GM23248 (cell line): ENCODE measurements around the gene RNF40. TPM values are rescaled to one million over a fixed set of nuclear protein-coding genes. Genes with fewer than 3 reads are reported as not detected.
"Not testable (repeated sequence)": the region's sequence is repeated elsewhere in the genome, so short reads cannot be mapped to it uniquely, and the experiment has no call there.

Experiments used
- DNase-seq: peaks from one replicate; pipeline ENCODE4 v3.0.0-alpha.2; 2015
- H2AFZ ChIP-seq: fragments of 200-600 bp; sonication (generic); 2 replicates; pipeline ENCODE4 v1.6.1; 2016; ENCODE audit warnings: antibody characterized with exemption
- H3F3A ChIP-seq: fragments of 200-600 bp; sonication (generic); 2 replicates; pipeline ENCODE4 v1.6.1; 2016; ENCODE audit warnings: mild to moderate bottlenecking, antibody characterized with exemption, mixed run types; ENCODE audit not compliant: insufficient read depth
- H3K27ac ChIP-seq: fragments of 200-600 bp; sonication (generic); 2 replicates; pipeline ENCODE4 v1.5.1; 2016; ENCODE audit warnings: mild to moderate bottlenecking
- H3K27me3 ChIP-seq: fragments of 200-600 bp; sonication (generic); replicated peaks from 2 replicates; pipeline ENCODE4 v1.6.1; 2016; ENCODE audit warnings: mild to moderate bottlenecking; ENCODE audit not compliant: insufficient read depth
- H3K36me3 ChIP-seq: fragments of 200-600 bp; sonication (generic); 2 replicates; pipeline ENCODE4 v1.6.1; 2016; ENCODE audit warnings: low read depth, mild to moderate bottlenecking
- H3K4me1 ChIP-seq: fragments of 200-600 bp; sonication (generic); 2 replicates; pipeline ENCODE4 v1.6.1; 2016; ENCODE audit warnings: mild to moderate bottlenecking; ENCODE audit not compliant: insufficient read depth
- H3K4me2 ChIP-seq: fragments of 200-600 bp; sonication (generic); one replicate; pipeline ENCODE4 v1.6.1; 2016; ENCODE audit warnings: mild to moderate bottlenecking; ENCODE audit not compliant: unreplicated experiment
- H3K4me3 ChIP-seq: fragments of 200-600 bp; sonication (generic); 2 replicates; pipeline ENCODE4 v1.5.1; 2016; ENCODE audit warnings: mild to moderate bottlenecking
- H3K79me2 ChIP-seq: fragments of 200-600 bp; sonication (generic); 2 replicates; pipeline ENCODE4 v1.6.1; 2016; ENCODE audit warnings: mild to moderate bottlenecking; ENCODE audit not compliant: insufficient read depth
- H3K9ac ChIP-seq: fragments of 200-600 bp; sonication (generic); 2 replicates; pipeline ENCODE4 v1.6.1; 2016; ENCODE audit warnings: mild to moderate bottlenecking
- H3K9me2 ChIP-seq: fragments of 200-600 bp; sonication (generic); 2 replicates; pipeline ENCODE4 v1.6.1; 2016; ENCODE audit warnings: mixed run types, mild to moderate bottlenecking, moderate library complexity; ENCODE audit not compliant: insufficient read depth
- H3K9me3 ChIP-seq: fragments of 200-600 bp; sonication (generic); one replicate; pipeline ENCODE4 v1.6.1; 2017; ENCODE audit warnings: low read depth
- H4K20me1 ChIP-seq: fragments of 200-600 bp; sonication (generic); 2 replicates; pipeline ENCODE4 v1.6.0; 2016; ENCODE audit not compliant: insufficient read depth
- EZH2 ChIP-seq: fragments of 200-600 bp; sonication (generic); IDR thresholded peaks from 2 replicates; pipeline ENCODE4 v1.6.1; 2018; ENCODE audit warnings: antibody characterized with exemption, mild to moderate bottlenecking; ENCODE audit not compliant: insufficient read depth, poor library complexity, severe bottlenecking
- EZH2phosphoT487 ChIP-seq: fragments of 200-600 bp; sonication (generic); IDR thresholded peaks from 2 replicates; pipeline ENCODE4 v1.6.1; 2018; ENCODE audit warnings: antibody characterized with exemption, moderate library complexity, mild to moderate bottlenecking, low read depth; ENCODE audit not compliant: insufficient read depth
- whole genome bisulfite sequencing, 2 experiments: methylation state at CpG; one replicate each; pipeline ENCODE4 v1.1.6; 2015 to 2017; ENCODE audit warnings: low lambda C conversion rate in 2 of 2, low coverage in 1 of 2; ENCODE audit errors: missing lambda C conversion rate in 2 of 2; 5-methylcytosine and 5-hydroxymethylcytosine counted together
- in situ Hi-C: fragments of 300-500 bp; cut with MboI; formaldehyde crosslinking; loops from 2 replicates; pipeline ENCODE4 v1.15.0; 2020
- polyA plus RNA-seq: library from polyadenylated mRNA; unstranded; fragments of >200 nt; fragmentation: Nextera tagmentation; extraction: Ambion mirVana; gene quantifications from 2 replicates; pipeline ENCODE4 v1.2.1, GENCODE V29; 2016
- small RNA-seq: library from RNA; depleted of rRNA; stranded (forward); fragments of <200 nt; gene quantifications from one replicate; pipeline ENCODE3, GENCODE V24; 2014; ENCODE audit warnings: low read depth, low replicate concordance
- total RNA-seq: library from RNA; depleted of rRNA; stranded (reverse); fragments of >200 nt; shearing (Covaris generic); gene quantifications from 2 replicates; pipeline ENCODE4 v1.2.3, GENCODE V29; 2014; rRNA removed

The RNF40 gene
- total and polyA plus RNA-seq, 2 experiments from 2014 or later, result 71.2 to 97.9 TPM

GRCh38 chr16:30820952-30821421 lies 58.9 kb downstream of the RNF40 start:
- H3K9me3 ChIP-seq, result no peaks in the 10 kb centered on the region
- H3K27me3 ChIP-seq, result no peaks in the 10 kb centered on the region
- H4K20me1 ChIP-seq, result no peaks in the 10 kb centered on the region
- H3K9ac ChIP-seq, result no peak overlapping the region
- H3K4me1 ChIP-seq, result no peaks in the 10 kb centered on the region
- no peaks in the 10 kb centered on the region for H3K9me2 ChIP-seq
- no peak overlapping the region for H2AFZ ChIP-seq
- H3K27ac ChIP-seq, result no peak overlapping the region
- no peaks in the 10 kb centered on the region for H3K36me3 ChIP-seq
- H3K4me3 ChIP-seq, result no peak overlapping the region
- no peaks in the 10 kb centered on the region for H3F3A ChIP-seq
- TF ChIP-seq EZH2phosphoT487 (no peak), EZH2 (no peak)
- DNase-seq, result no peak
- H3K79me2 ChIP-seq, result no peaks in the 10 kb centered on the region
- 87% methylated on average over 21 to 34 of the region's 34 CpGs for WGBS, 2 experiments
- no peak overlapping the region for H3K4me2 ChIP-seq
- in situ Hi-C loops, result no loop called here

GRCh38 chr16:30821441-30821840 lies 59.3 kb downstream of the RNF40 start:
- H3K9me2 ChIP-seq, H3K4me1 ChIP-seq, H3K9me3 ChIP-seq, H3F3A ChIP-seq, H3K27ac ChIP-seq, in situ Hi-C loops, H3K4me2 ChIP-seq, H3K36me3 ChIP-seq, H3K9ac ChIP-seq, H3K27me3 ChIP-seq, H3K79me2 ChIP-seq, H4K20me1 ChIP-seq, DNase-seq, H2AFZ ChIP-seq, H3K4me3 ChIP-seq: not testable (repeated sequence)
- WGBS, 2 experiments, result 74 to 75% methylated on average over 9 of the region's 9 CpGs

- H3K79me2 ChIP-seq, result no peaks in the 10 kb centered on the region
- H3K4me2 ChIP-seq, result no peak overlapping the region
- H3K9ac ChIP-seq, result no peak overlapping the region
- in situ Hi-C loops, result no loop called here
- H3F3A ChIP-seq, result no peaks in the 10 kb centered on the region
- 82 to 84% methylated on average over 16 to 17 of the region's 17 CpGs for WGBS, 2 experiments
- H3K4me1 ChIP-seq, result no peaks in the 10 kb centered on the region
- no peak for TF ChIP-seq EZH2phosphoT487
- TF ChIP-seq EZH2, result no peak
- H3K9me2 ChIP-seq, result no peaks in the 10 kb centered on the region
- no peaks in the 10 kb centered on the region for H4K20me1 ChIP-seq
- no peak overlapping the region for H2AFZ ChIP-seq
- H3K27me3 ChIP-seq, result no peaks in the 10 kb centered on the region
- no peak overlapping the region for H3K4me3 ChIP-seq
- DNase-seq, result no peak
- no peak overlapping the region for H3K27ac ChIP-seq
- H3K9me3 ChIP-seq, result no peaks in the 10 kb centered on the region
- no peaks in the 10 kb centered on the region for H3K36me3 ChIP-seq
These were observed 59.8 kb downstream of the RNF40 start for GRCh38 chr16:30821891-30822290.

Small RNA genes within 50 kb of the gene (small RNA-seq; reads per million reads assigned to genes)
- gene RF00017, result not detected

Other genes starting within 250 kb of the RNF40 start
- 35.3 and 38.4 TPM in 2 replicates for gene ZNF768, start 235.8 kb upstream of the RNF40 start, total RNA-seq
- 5.0 and 5.7 TPM in 2 replicates for gene ZNF768, start 235.8 kb upstream of the RNF40 start, polyA plus RNA-seq
- gene ZNF747, start 227.5 kb upstream of the RNF40 start, total RNA-seq, result 7.7 and 15.7 TPM in 2 replicates
- 5.4 and 6.7 TPM in 2 replicates for gene ZNF747, start 227.5 kb upstream of the RNF40 start, polyA plus RNA-seq
- 3.0 and 8.8 TPM in 2 replicates for gene ZNF764, start 203.9 kb upstream of the RNF40 start, total RNA-seq
- 3.0 TPM in 2 replicates for gene ZNF764, start 203.9 kb upstream of the RNF40 start, polyA plus RNA-seq
- gene ZNF688, start 190.6 kb upstream of the RNF40 start, total RNA-seq, result 10.4 and 33.0 TPM in 2 replicates
- gene ZNF688, start 190.6 kb upstream of the RNF40 start, polyA plus RNA-seq, result 13.6 and 14.7 TPM in 2 replicates
- 9.0 TPM in 2 replicates for gene ZNF785, start 176.6 kb upstream of the RNF40 start, total RNA-seq
- 5.4 and 6.9 TPM in 2 replicates for gene ZNF785, start 176.6 kb upstream of the RNF40 start, polyA plus RNA-seq
- gene ZNF689, start 151.9 kb upstream of the RNF40 start, total RNA-seq, result 5.7 TPM in 2 replicates
- gene ZNF689, start 151.9 kb upstream of the RNF40 start, polyA plus RNA-seq, result 4.8 and 5.1 TPM in 2 replicates
- 5.6 and 7.2 TPM in 2 replicates for gene PRR14, start 111.4 kb upstream of the RNF40 start, total RNA-seq
- 15.2 and 18.0 TPM in 2 replicates for gene PRR14, start 111.4 kb upstream of the RNF40 start, polyA plus RNA-seq
- 13.9 and 14.2 TPM in 2 replicates for gene FBRS, start 103.9 kb upstream of the RNF40 start, total RNA-seq
- 5.8 and 7.6 TPM in 2 replicates for gene FBRS, start 103.9 kb upstream of the RNF40 start, polyA plus RNA-seq
- 9.1 and 14.3 TPM in 2 replicates for gene SRCAP, start 63.2 kb upstream of the RNF40 start, total RNA-seq
- 22.8 and 23.7 TPM in 2 replicates for gene SRCAP, start 63.2 kb upstream of the RNF40 start, polyA plus RNA-seq
- 12.5 and 19.9 TPM in 2 replicates for gene PHKG2, start 13.9 kb upstream of the RNF40 start, total RNA-seq
- 15.7 and 17.0 TPM in 2 replicates for gene PHKG2, start 13.9 kb upstream of the RNF40 start, polyA plus RNA-seq
- gene CFAP119, start 260 bp upstream of the RNF40 start, total RNA-seq, result 0.89 and 2.7 TPM in 2 replicates
- gene CFAP119, start 260 bp upstream of the RNF40 start, polyA plus RNA-seq, result 4.1 and 4.6 TPM in 2 replicates
- 12.2 and 19.3 TPM in 2 replicates for gene ZNF629, start 24.9 kb downstream of the RNF40 start, total RNA-seq
- gene ZNF629, start 24.9 kb downstream of the RNF40 start, polyA plus RNA-seq, result 4.8 and 5.0 TPM in 2 replicates
- 42.5 and 77.1 TPM in 2 replicates for gene BCL7C, start 131.8 kb downstream of the RNF40 start, total RNA-seq
- gene BCL7C, start 131.8 kb downstream of the RNF40 start, polyA plus RNA-seq, result 62.5 and 68.1 TPM in 2 replicates
- gene CTF1, start 134.3 kb downstream of the RNF40 start, total RNA-seq, result 4.4 and 4.8 TPM in 2 replicates
- gene CTF1, start 134.3 kb downstream of the RNF40 start, polyA plus RNA-seq, result 2.0 and 2.1 TPM in 2 replicates
- gene FBXL19, start 161.2 kb downstream of the RNF40 start, total RNA-seq, result 18.2 and 23.0 TPM in 2 replicates
- gene FBXL19, start 161.2 kb downstream of the RNF40 start, polyA plus RNA-seq, result 0.39 and 0.64 TPM in 2 replicates
- 36.1 and 39.7 TPM in 2 replicates for gene ORAI3, start 186.7 kb downstream of the RNF40 start, total RNA-seq
- 30.9 and 31.6 TPM in 2 replicates for gene ORAI3, start 186.7 kb downstream of the RNF40 start, polyA plus RNA-seq
- 2.0 and 2.3 TPM in 2 replicates for gene SETD1A, start 195.4 kb downstream of the RNF40 start, total RNA-seq
- 4.0 and 5.9 TPM in 2 replicates for gene SETD1A, start 195.4 kb downstream of the RNF40 start, polyA plus RNA-seq
- gene HSD3B7, start 222.9 kb downstream of the RNF40 start, total RNA-seq, result 69.7 and 73.2 TPM in 2 replicates
- 40.2 and 40.9 TPM in 2 replicates for gene HSD3B7, start 222.9 kb downstream of the RNF40 start, polyA plus RNA-seq
- gene STX1B, start 248.3 kb downstream of the RNF40 start, total RNA-seq, result 2.0 and 2.3 TPM in 2 replicates
- 0.23 and 0.46 TPM in 2 replicates for gene STX1B, start 248.3 kb downstream of the RNF40 start, polyA plus RNA-seq